ENCODE results near the gene FCRLB.
A peak's percentile ranks its signal among the peaks of the same experiment; 100 is the strongest.
"Not testable (repeated sequence)": the region's sequence is repeated elsewhere in the genome, so short reads cannot be mapped to it uniquely, and the experiment has no call there.

The FCRLB gene

DNA sequence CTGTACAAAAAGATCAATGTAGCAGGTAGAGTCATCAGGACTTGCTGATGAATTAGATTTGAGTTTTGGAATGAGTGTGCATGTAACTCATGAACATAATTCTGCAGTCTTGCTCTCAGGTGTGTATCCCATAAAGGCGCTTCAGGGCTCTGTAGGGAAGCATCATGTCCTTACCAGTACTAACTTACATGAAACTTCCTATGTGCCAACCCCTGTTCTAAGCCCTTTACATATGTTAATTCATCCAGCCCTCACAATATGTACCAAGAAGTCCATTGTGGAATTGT, 2.1 kb upstream of the FCRLB start:
- no peak for DNase-seq (ENCODE audit: low spot score)

- DNase-seq (ENCODE audit: low spot score), result no peak
Observed at GRCh38 chr1:161720422-161720821, 922 bp upstream of the FCRLB start.

DNA sequence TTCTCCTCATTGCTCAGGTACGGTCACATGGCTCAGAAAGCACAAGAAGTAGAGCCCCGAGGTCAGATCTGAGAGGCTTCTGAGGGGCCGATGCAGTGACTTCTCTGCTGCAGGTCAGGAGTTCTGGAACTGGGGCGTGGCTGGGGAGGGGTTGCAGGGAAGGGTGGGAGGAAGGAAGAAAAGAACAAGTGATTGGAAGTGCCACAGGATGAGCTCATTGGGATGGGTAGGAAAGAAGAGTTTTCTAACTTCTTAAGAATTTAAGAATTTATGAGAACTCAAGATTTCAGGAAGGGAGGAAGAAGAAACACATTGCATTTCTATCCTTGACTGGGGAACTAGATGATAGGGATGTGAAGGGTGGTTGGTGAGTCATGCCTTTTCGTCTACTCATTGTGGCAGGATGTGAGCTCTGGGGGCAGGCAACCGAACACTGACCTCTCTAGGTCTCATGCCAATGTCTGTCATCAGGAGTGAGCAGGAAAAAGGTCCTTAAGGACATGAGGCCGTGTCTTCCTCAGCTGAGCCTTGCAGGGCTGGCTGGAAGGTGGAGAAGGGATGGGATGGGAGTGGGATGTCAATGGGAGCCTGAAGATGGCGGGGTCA, 497 bp downstream of the FCRLB start:
- DNase-seq (ENCODE audit: low spot score), result peak; percentile 73

DNA sequence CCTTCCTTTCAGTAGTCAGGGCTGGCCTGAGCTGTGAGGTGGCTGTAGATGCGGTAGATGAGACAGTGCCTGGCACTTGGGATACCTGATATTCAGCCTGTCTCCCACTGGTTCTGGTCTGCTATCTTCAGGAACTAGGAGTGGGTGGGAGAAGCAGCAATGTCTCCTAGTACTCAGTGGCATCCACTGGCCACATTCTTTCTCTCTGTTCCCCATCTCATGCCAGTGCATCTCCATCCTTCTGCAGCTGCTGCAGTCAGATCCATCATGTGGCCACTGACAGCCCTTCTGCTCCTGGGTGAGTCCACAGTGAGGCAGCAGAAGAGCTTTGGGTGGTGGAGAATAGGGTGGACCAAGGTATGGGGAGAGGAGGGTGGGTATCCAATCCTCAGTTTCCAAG, 1.1 kb downstream of the FCRLB start:
- no peak for DNase-seq (ENCODE audit: low spot score)

DNA sequence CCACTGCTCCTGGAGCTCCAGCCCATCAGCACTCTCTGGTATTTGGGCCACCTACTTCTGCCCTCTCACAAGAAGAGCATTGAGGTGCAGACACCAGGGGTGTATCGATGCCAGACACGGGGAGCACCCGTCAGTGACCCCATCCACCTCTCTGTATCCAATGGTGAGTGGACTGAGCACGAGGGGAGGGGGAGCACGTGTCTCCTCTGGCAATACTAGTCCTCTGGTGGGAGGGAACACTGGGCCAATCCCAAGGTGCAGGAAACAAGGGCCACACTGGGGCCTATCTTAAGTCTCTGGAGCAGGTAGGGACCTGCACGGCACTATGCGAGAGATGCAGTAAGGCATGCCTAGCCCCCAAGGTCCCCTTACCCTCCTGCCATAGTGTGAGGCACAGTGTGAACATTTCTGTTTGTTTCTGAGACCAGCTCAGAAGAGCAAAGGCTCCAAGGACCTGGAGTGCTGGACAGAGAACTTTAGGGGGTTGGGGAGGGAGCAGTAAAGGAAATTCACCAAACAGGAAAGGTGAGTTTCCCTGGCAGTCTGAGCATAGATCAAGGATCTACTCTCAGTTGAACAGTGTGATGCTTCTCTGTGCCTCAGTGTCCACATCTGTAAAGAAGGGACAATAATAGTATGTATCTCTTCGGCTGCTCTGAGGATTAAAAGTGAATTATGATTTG, 2.3 kb downstream of the FCRLB start:
- no peak for DNase-seq (ENCODE audit: low spot score)

- not testable (repeated sequence) for DNase-seq (ENCODE audit: low spot score)
Observed at GRCh38 chr1:161725258-161725907, 4.0 kb downstream of the FCRLB start.

GRCh38 chr1:161725908-161726472, 4.6 kb downstream of the FCRLB start:
- peak; percentile 43 for DNase-seq (ENCODE audit: low spot score)

DNA sequence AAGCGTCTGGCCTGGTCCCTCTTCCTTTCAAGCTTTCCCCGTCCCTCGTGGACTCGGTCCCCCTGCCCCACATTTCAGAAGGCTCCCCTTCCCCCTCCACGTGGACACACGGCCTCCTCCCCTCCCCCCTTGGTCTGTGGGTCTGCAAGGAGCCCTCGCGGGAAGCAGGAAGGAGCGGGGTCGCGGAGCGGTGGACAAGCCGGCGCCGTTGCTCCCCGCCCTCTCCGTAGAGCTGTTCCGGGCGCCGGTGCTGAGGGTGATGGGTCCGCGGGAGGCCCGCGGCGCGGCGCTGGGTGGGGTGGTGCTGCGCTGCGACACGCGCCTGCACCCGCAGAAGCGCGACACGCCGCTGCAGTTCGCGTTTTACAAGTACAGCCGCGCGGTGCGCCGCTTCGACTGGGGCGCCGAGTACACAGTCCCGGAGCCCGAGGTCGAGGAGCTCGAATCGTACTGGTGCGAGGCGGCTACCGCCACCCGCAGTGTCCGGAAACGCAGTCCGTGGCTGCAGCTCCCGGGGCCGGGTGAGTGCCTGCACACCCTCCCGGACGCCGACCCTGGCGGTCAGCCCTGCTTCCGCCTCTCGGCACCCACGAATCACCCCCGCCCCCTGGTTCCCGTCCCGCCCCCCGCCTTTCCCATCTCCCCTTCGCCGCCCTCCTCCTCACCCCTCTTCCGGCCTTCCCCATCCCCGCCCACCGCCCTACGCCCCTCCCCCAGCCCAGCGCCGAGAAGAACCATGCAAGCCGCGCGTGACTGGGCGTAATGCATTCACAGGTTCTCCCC, 5.3 kb downstream of the FCRLB start:
- peak; percentile 89 for DNase-seq (ENCODE audit: low spot score)

DNA sequence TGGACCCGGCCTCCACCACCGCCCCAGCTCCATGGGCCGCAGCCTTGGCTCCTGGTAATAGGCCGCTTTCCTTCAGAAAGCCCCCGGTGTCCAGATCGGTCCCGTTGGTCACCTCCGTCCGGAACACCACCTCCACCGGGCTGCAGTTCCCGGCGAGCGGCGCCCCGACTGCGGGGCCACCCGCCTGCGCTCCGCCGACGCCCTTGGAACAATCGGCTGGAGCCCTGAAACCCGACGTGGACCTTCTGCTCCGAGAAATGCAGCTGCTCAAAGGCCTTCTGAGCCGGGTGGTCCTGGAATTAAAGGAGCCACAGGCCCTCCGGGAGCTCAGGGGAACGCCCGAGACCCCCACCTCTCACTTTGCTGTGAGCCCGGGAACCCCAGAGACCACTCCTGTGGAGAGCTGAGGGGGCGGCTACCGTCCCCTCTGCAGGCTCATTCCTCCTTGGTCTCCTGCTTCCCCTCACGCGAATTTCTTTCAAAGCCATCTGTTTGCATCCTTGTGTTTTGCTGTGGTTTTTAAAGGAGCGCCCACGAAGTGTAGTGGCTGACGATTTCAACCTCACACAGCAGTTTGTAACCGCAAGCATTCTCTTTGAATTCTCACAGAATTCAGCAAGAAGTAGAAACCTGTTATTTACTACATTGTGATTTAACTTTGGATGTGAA, 6.0 kb downstream of the FCRLB start:
- DNase-seq (ENCODE audit: low spot score), result peak; percentile 47

DNA sequence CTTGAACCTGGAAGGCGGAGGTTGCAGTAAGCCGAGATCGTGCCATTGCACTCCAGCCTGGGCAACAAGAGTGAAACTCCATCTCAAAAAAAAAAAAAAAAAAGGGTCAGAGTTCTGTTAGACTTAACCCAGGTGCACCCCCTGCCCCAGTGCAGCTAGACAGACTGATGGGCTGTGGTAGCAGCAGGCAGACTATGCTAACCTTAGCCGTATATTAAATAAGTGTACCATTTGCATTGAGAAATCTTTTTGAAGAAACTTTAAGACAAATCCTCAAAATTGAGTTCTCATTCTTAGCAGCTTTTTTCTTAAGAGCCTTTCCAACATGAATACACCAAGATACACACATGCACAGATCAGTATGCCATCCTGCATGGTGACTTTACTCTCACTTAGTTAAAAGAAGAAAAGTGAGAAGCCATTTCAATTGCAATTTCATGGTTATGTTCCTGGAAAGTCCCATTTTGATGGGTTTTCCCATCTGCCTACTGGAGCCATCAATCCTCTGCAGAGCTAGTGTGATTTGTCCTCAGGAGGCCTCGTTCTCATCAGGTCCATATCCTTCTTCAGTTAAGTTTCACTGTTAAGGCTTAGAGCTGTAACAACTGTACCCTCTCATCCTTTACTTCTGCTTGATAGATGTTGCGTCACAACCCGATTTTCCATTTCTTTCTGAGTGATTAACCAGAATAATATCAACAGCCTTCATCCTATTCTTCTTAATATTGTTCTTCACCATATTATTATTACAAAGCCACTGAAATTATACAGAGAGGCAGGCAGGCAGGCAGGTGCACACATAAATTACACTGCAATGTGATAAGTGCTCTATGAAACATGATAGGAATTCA, 7.3 kb downstream of the FCRLB start:
- no peak for DNase-seq (ENCODE audit: low spot score)

- peak; percentile 59 for DNase-seq (ENCODE audit: low spot score)
Observed at GRCh38 chr1:161730050-161730564, 8.8 kb downstream of the FCRLB start.

- DNase-seq (ENCODE audit: low spot score), result no peak
Observed at GRCh38 chr1:161731241-161731640, 9.9 kb downstream of the FCRLB start.

GRCh38 chr1:161731981-161732718, 10.8 kb downstream of the FCRLB start:
- no peak for DNase-seq (ENCODE audit: low spot score)

DNA sequence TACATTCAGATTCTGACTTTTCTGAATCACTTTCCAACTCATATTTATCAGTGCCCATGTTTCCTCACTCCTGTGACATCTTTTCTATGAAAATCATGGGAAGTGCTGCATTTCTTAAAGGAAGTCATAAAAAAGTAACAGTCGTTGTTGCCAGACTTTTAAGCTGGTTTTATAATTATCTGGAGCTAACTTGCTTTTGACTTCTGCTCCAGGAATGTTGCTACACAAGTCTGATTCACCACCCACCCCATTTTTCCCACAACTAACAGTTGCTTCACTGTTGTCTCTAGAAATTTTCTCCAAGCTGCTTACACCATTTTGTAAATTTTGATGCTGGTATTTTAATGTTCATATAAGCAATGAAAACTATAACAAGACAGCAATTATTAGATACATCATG, 12.2 kb downstream of the FCRLB start:
- peak; percentile 70 for DNase-seq (ENCODE audit: low spot score)

DNA sequence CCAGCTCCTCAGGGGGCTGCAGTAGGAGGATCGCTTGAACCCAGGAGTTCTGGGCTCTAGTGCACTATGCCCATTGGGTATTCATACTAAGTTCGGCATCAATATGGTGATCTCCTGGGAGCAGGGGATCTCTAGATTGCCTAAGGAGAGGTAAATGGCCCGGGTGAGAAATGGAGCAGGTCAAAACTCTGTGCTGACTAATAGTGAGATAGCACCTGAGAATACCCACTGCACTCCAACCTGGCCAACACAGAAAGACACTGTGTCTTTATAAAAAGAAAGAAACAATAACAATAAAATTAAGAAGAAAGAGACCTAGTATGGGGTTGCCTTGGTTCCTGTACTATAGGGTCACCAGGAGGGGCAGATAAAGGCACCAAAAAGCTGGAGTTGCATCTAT, 14.5 kb downstream of the FCRLB start:
- no peak for DNase-seq (ENCODE audit: low spot score)

GRCh38 chr1:161736335-161736969, 15.1 kb downstream of the FCRLB start:
- no peak for DNase-seq (ENCODE audit: low spot score)

DNA sequence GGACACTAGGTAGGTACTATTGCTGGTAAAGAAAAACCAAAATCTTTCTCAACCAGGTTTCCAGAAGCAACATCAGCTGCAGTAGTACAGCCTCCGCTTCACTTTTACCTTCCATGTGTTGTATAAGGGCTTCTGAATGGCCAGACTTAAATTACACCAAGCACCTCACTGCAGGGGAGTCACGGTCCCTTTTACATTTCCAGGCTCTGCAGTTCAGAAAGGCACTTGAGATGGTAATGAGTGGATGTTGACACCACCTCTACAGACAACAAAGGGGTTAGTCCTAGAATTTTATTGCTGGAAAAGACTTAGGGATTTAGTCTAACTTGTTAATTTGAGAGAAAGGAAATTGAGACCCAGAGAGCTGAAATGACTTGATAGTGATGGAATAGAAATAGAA, 16.3 kb downstream of the FCRLB start:
- DNase-seq (ENCODE audit: low spot score), result no peak

DNA sequence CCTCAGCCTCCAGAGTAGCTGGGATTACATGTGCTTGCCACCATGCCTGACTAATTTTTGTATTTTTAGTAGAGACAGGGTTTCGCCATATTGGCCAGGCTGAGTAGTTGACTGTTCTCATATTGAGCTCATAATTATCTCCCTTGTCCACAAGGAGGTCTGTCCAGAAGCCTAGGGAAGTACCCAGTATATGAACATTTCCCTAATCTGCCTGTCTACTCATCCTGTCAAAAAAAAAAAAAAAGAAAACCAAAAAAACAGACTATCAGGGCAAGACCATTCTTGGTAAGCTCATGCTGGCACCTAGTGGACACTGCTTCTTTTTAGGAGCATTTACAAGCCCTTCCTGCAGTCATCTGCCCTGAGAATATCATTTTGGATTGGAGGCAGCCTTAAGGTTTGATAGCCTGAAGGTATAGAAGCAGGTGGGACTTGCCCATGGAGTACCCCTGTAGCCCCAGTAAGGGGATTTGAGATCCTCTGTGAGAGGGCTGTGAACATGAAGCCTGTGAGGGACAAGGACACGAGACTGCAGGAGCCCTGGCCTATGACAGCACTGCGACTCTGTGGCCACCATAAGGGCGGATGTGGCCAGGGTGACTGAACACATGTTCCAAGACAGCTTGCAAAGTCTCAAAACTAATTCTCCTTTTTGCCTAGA, 17.4 kb downstream of the FCRLB start:
- peak; percentile 73 for DNase-seq (ENCODE audit: low spot score)

Data from COLO829 (cell line).